Mesenchymal stem cell (in vitro differentiated cells and primary cell): ENCODE measurements around the gene RGS14.
"Not testable (repeated sequence)": the region's sequence is repeated elsewhere in the genome, so short reads cannot be mapped to it uniquely, and the experiment has no call there.

ENCODE experiments used
- DNase-seq: peaks from one replicate; pipeline ENCODE4 v3.0.0-alpha.2; 2013
- H2AFZ ChIP-seq: one replicate; pipeline ENCODE4 v1.6.1; 2013; ENCODE audit warnings: low read depth, mild to moderate bottlenecking, control low read depth, inconsistent platforms, low read length, moderate library complexity
- H2AK5ac ChIP-seq: 2 replicates; pipeline ENCODE4 v1.6.1; 2013; ENCODE audit warnings: low read length, moderate library complexity, mild to moderate bottlenecking, inconsistent platforms; ENCODE audit not compliant: severe bottlenecking
- H2BK120ac ChIP-seq: one replicate; pipeline ENCODE4 v1.6.1; 2013; ENCODE audit warnings: low read depth, mild to moderate bottlenecking, inconsistent platforms, low read length, moderate library complexity
- H2BK12ac ChIP-seq, 2 experiments: one replicate each; pipeline ENCODE4 v1.6.1; 2013; ENCODE audit warnings: inconsistent platforms in 2 of 2, low read length in 2 of 2, mild to moderate bottlenecking in 2 of 2, moderate library complexity in 2 of 2, control low read depth in 1 of 2
- H2BK15ac ChIP-seq: one replicate; pipeline ENCODE4 v1.6.1; 2013; ENCODE audit warnings: mild to moderate bottlenecking, low read depth, inconsistent platforms; ENCODE audit not compliant: poor library complexity, severe bottlenecking
- H2BK5ac ChIP-seq: 2 replicates; pipeline ENCODE4 v1.6.1; 2013; ENCODE audit warnings: low read depth, mild to moderate bottlenecking, low read length, control low read depth, inconsistent platforms; ENCODE audit not compliant: poor library complexity, severe bottlenecking
- H3K14ac ChIP-seq, 2 experiments: one replicate each; pipeline ENCODE4 v1.6.1; 2013; ENCODE audit warnings: inconsistent platforms in 2 of 2, low read length in 2 of 2, control low read depth in 1 of 2, mild to moderate bottlenecking in 1 of 2, moderate library complexity in 1 of 2
- H3K18ac ChIP-seq, 2 experiments: one replicate each; pipeline ENCODE4 v1.6.1; 2013; ENCODE audit warnings: inconsistent platforms in 2 of 2, low read length in 2 of 2, control low read depth in 1 of 2, low read depth in 1 of 2, mild to moderate bottlenecking in 1 of 2
- H3K23ac ChIP-seq, 2 experiments: one replicate each; pipeline ENCODE4 v1.6.1; 2013; ENCODE audit warnings: inconsistent platforms in 2 of 2, low read length in 2 of 2, mild to moderate bottlenecking in 2 of 2, moderate library complexity in 2 of 2, control low read depth in 1 of 2
- H3K27ac ChIP-seq: 2 replicates; pipeline ENCODE4 v1.5.1; 2013; ENCODE audit warnings: mild to moderate bottlenecking, moderate library complexity, low read length, control low read depth, inconsistent platforms; ENCODE audit not compliant: poor library complexity, severe bottlenecking
- H3K27me3 ChIP-seq, 2 experiments: 2 replicates each; pipeline versions ENCODE4 v1.6.1 to v1.7.0; 2013; ENCODE audit warnings: low read length in 2 of 2, mild to moderate bottlenecking in 2 of 2, moderate library complexity in 2 of 2, control low read depth in 1 of 2, inconsistent platforms in 1 of 2; ENCODE audit not compliant: control insufficient read depth in 1 of 2, insufficient read depth in 1 of 2
- H3K36me3 ChIP-seq, 2 experiments: 2 replicates each; pipeline versions ENCODE4 v1.6.1 to v1.7.0; 2013; ENCODE audit warnings: low read length in 2 of 2, control low read depth in 1 of 2, inconsistent platforms in 1 of 2, low read depth in 1 of 2, mild to moderate bottlenecking in 1 of 2; ENCODE audit not compliant: insufficient read depth in 2 of 2, control insufficient read depth in 1 of 2
- H3K4ac ChIP-seq, 2 experiments: one replicate each; pipeline ENCODE4 v1.6.1; 2013; ENCODE audit warnings: inconsistent platforms in 2 of 2, low read length in 2 of 2, mild to moderate bottlenecking in 2 of 2, moderate library complexity in 2 of 2, control low read depth in 1 of 2, low read depth in 1 of 2
- H3K4me1 ChIP-seq: 2 replicates; pipeline ENCODE4 v1.6.1; 2013; ENCODE audit warnings: low read depth, low read length, control low read depth; ENCODE audit not compliant: control insufficient read depth, insufficient read depth
- H3K4me2 ChIP-seq: 2 replicates; pipeline ENCODE4 v1.6.1; 2013; ENCODE audit warnings: low read length, mild to moderate bottlenecking, inconsistent platforms; ENCODE audit not compliant: poor library complexity, severe bottlenecking
- H3K4me3 ChIP-seq, 2 experiments: 2 replicates each; pipeline versions ENCODE4 v1.5.1 to v1.7.0; 2013; ENCODE audit warnings: low read length in 2 of 2, mild to moderate bottlenecking in 2 of 2, control low read depth in 1 of 2, low read depth in 1 of 2; ENCODE audit not compliant: insufficient read depth in 1 of 2
- H3K79me1 ChIP-seq: replicated peaks from 2 replicates; pipeline ENCODE4 v1.6.1; 2013; ENCODE audit warnings: mild to moderate bottlenecking, control low read depth, low read length, inconsistent platforms; ENCODE audit not compliant: poor library complexity, severe bottlenecking
- H3K9ac ChIP-seq: 2 replicates; pipeline ENCODE4 v1.7.0; 2013; ENCODE audit warnings: mild to moderate bottlenecking, low read length, moderate library complexity
- H3K9me3 ChIP-seq: 2 replicates; pipeline ENCODE4 v1.7.0; 2013; ENCODE audit warnings: mild to moderate bottlenecking, low read length; ENCODE audit not compliant: control insufficient read depth
- H4K8ac ChIP-seq: one replicate; pipeline ENCODE4 v1.6.1; 2013; ENCODE audit warnings: inconsistent platforms, mild to moderate bottlenecking, low read length, moderate library complexity
- H4K91ac ChIP-seq: one replicate; pipeline ENCODE4 v1.6.1; 2013; ENCODE audit warnings: mild to moderate bottlenecking, low read length, inconsistent platforms
- WGBS: methylation state at CpG from one replicate; pipeline ENCODE4 v1.1.7; 2013; ENCODE audit warnings: mixed read lengths; 5-methylcytosine and 5-hydroxymethylcytosine counted together

Gene RGS14

GRCh38 chr5:177343000-177343399 lies 14.7 kb upstream of the RGS14 start:
- H2AFZ ChIP-seq, H3K4me2 ChIP-seq, H3K14ac ChIP-seq, H3K27ac ChIP-seq, H3K23ac ChIP-seq, H3K9ac ChIP-seq, H2AK5ac ChIP-seq, H3K4me1 ChIP-seq, H3K18ac ChIP-seq, H2BK15ac ChIP-seq, H3K4me3 ChIP-seq, H4K91ac ChIP-seq, DNase-seq, H2BK5ac ChIP-seq, H3K4ac ChIP-seq, H3K27me3 ChIP-seq, H2BK12ac ChIP-seq, H3K9me3 ChIP-seq, H2BK120ac ChIP-seq, H4K8ac ChIP-seq: not testable (repeated sequence)
- Histone ChIP-seq H3K79me1 (peaks cover 20% of the 10 kb centered on the region), H3K36me3 (peaks cover 35 to 49% of the 10 kb centered on the region in 2 experiments)
- WGBS, result 95% methylated on average over 6 of the region's 14 CpGs

GRCh38 chr5:177343777-177344176 lies 13.9 kb upstream of the RGS14 start:
- H2BK5ac ChIP-seq, result no peak overlapping the region
- no peak overlapping the region for H3K9ac ChIP-seq
- no peak overlapping the region for H3K4me3 ChIP-seq
- no peak for DNase-seq
- no peak overlapping the region for H3K18ac ChIP-seq
- peaks cover 12% of the 10 kb centered on the region for H3K79me1 ChIP-seq
- H3K4ac ChIP-seq, result no peak overlapping the region
- no peak overlapping the region for H3K4me2 ChIP-seq
- H3K14ac ChIP-seq, result no peak overlapping the region
- WGBS, result 100% methylated on average over 6 of the region's 6 CpGs
- H2AK5ac ChIP-seq, result no peak overlapping the region
- no peak overlapping the region for H2BK15ac ChIP-seq
- peaks cover 27 to 42% of the 10 kb centered on the region in 2 experiments for H3K36me3 ChIP-seq
- H2BK120ac ChIP-seq, result no peak overlapping the region
- H3K4me1 ChIP-seq, result peaks cover 4% of the 10 kb centered on the region
- no peaks in the 10 kb centered on the region for H3K27me3 ChIP-seq
- no peak overlapping the region for H2AFZ ChIP-seq
- H2BK12ac ChIP-seq, result no peak overlapping the region
- no peaks in the 10 kb centered on the region for H3K9me3 ChIP-seq
- H3K23ac ChIP-seq, result no peak overlapping the region
- no peak overlapping the region for H3K27ac ChIP-seq
- H4K91ac ChIP-seq, result no peak overlapping the region
- no peak overlapping the region for H4K8ac ChIP-seq

GRCh38 chr5:177344891-177345290 lies 12.8 kb upstream of the RGS14 start:
- Histone ChIP-seq H3K14ac (no peak overlapping the region), H3K23ac (no peak overlapping the region), H2BK120ac (no peak overlapping the region), H2BK5ac (no peak overlapping the region), H2AK5ac (no peak overlapping the region), H3K4me3 (no peak overlapping the region), H4K8ac (no peak overlapping the region), H3K79me1 (peaks cover 6% of the 10 kb centered on the region), H3K27me3 (no peaks in the 10 kb centered on the region), H2AFZ (no peak overlapping the region), H2BK15ac (no peak overlapping the region), H3K9me3 (no peaks in the 10 kb centered on the region), H3K9ac (no peak overlapping the region), H3K4me2 (no peak overlapping the region), H2BK12ac (no peak overlapping the region), H3K4me1 (peaks cover 10% of the 10 kb centered on the region), H3K4ac (no peak overlapping the region), H4K91ac (no peak overlapping the region), H3K36me3 (peaks cover 23 to 52% of the 10 kb centered on the region in 2 experiments), H3K27ac (no peak overlapping the region), H3K18ac (no peak overlapping the region)
- no peak for DNase-seq
- 100% methylated on average over 2 of the region's 6 CpGs for WGBS

GRCh38 chr5:177346820-177347219 lies 10.9 kb upstream of the RGS14 start:
- Histone ChIP-seq H2BK15ac (no peak overlapping the region), H2BK12ac (no peak overlapping the region), H3K9ac (peak overlapping the region; percentile 28), H3K4me2 (no peak overlapping the region), H3K23ac (no peak overlapping the region), H2BK5ac (no peak overlapping the region), H2BK120ac (no peak overlapping the region), H3K36me3 (peaks cover 23 to 49% of the 10 kb centered on the region in 2 experiments), H3K27me3 (no peaks in the 10 kb centered on the region), H3K18ac (no peak overlapping the region), H3K4ac (no peak overlapping the region), H3K4me3 (no peak overlapping the region), H3K79me1 (peaks cover 4% of the 10 kb centered on the region), H2AFZ (no peak overlapping the region), H3K9me3 (no peaks in the 10 kb centered on the region), H3K27ac (no peak overlapping the region), H3K14ac (no peak overlapping the region), H2AK5ac (no peak overlapping the region), H4K91ac (no peak overlapping the region), H4K8ac (no peak overlapping the region), H3K4me1 (peaks cover 15% of the 10 kb centered on the region)
- no peak for DNase-seq
- 81% methylated on average over 4 of the region's 4 CpGs for WGBS
